Measurements from ENCODE around the gene H2AZ1.

The H2AZ1 gene

GRCh38 chr4:99947190-99947578 lies 2.9 kb downstream of the H2AZ1 start:
- no peak for DNase-seq
- intact Hi-C loops (cut with DNase I), result loop anchor here (2.0 kb wide), 2 partner anchors 52 to 386 kb away; partner anchors contain the start of gene LAMTOR3

DNA sequence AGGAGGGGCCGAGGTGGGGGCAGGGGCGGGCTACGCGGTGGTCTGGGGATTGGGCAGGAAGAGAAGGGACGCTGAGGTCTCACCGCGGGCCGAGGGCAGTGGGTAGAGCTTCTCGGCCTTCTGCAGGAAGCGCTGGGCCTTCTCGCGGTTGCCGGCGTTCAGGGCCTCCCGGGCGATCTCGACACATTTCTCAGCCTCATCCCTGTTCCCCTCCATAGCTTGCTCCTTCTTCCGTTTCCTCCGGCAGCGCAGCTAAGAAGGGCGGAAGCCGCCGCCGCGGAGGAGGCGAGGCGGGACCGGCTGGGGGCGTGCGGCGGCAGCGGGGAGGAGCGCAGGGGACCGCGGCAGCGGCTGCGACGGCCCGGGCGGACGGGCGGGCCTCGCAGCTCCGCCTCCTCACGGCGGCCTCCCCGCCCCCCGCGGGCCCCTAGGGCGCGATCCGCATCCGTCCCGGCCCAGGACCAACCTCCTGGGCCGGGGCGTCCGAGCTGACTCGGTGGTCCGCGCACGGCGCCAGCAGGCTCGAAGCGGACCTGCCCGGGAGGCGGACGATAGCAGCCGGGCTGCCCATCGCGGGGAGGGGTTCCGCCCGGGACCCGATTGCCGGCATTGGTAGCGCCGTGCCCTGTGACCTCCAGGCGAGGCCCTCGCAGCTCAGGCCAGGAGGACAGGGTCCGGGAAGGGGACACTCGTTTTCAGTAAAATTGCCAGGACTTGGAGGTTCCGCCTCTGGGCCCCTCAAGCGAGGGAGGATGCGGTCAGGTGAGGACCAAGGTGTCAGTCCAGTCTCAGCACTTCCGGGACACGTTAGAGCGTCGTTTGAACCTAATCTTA lies 3.5 kb downstream of the H2AZ1 start, which contains the start of gene DNAJB14:
TSS of gene DNAJB14 (minus strand) at position 263 of the 834 bp plus-strand sequence. CDS start at position 216, 47 bp downstream.
- intact Hi-C loops (cut with DNase I), result loop anchor here (2.0 kb wide), 2 partner anchors 52 to 386 kb away; partner anchors contain the start of gene LAMTOR3
- peak; percentile 50 to 95 (median 69) for DNase-seq

- intact Hi-C loops (cut with DNase I), result loop anchor here (2.0 kb wide), 2 partner anchors 51 to 385 kb away; partner anchors contain the start of gene LAMTOR3
- peak in 5 of 10 donors; percentile 12 to 85 (median 36) for DNase-seq
Measured at GRCh38 chr4:99945718-99946355, 4.2 kb downstream of the H2AZ1 start.

DNA sequence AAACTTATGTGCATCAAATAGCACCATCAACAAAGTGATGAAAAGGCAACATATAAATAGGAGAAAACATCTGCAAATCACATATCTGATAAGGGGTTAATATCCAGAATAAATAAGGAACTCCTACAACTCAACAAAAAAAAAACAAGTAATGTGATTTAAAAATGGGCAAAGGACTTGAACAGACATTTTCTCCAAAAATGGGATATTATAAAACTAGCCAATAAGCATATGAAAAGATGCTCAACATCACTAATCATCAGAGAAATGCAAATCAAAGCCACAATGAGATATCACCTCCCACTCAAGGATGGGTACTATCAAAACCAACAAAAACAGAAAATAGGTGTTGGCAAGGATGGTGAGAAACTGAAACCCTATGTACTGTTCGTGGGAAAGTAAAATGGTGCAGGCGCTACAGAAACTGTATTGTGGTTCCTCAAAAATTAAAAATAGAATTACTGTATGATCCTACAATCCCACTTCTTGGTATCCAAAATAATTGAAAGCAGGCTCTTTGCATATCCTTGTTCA lies 6.1 kb downstream of the H2AZ1 start:
- intact Hi-C loops (cut with DNase I), result no loop called here
- no peak for DNase-seq

GRCh38 chr4:99938243-99938753 lies 11.8 kb downstream of the H2AZ1 start:
- intact Hi-C loops (cut with DNase I), result no loop called here
- DNase-seq, result no peak

DNA sequence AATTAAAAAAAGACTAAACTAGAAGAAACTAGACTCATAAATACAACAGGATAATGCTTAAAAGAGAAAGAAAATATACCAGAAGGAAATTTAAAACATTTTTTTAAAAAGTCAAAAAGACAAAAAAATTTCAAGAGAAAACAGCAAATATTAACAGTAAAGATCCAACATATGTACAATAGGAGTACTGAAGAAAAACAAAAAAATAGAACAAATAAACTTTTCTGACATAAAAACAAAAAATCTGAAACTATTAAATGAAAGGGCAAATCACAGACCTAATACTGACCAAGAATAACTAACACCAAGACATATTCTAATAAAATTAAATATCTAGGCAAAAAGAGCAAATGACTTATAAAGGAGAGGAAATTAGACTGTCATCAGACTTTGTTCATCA lies 15.2 kb downstream of the H2AZ1 start:
- intact Hi-C loops (cut with DNase I), result no loop called here
- no peak for DNase-seq

- intact Hi-C loops (cut with DNase I), result no loop called here
- no peak for DNase-seq
Measured at GRCh38 chr4:99927566-99927965, 22.5 kb downstream of the H2AZ1 start.

GRCh38 chr4:99921174-99921573 lies 28.9 kb downstream of the H2AZ1 start:
- no peak for DNase-seq
- intact Hi-C loops (cut with DNase I), result no loop called here

DNA sequence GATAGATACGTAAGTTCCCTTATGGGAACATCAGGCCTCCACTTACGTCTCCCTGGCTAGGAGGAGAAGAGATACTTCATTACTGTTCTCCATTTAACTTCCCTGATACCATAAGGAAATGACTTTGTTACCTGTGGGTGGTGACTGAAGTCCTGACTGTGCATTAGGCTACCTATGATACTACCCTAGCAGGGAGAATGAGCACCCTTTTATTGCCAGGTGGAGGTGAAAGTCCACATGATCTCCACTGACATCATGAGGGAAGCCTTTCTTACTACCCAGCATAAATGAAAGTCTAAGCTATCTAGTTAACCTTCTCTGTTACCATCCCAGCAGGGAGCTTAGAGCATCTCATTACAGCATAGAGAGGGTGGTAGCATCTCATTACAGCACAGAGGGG lies 31.4 kb downstream of the H2AZ1 start:
- intact Hi-C loops (cut with DNase I), result no loop called here
- no peak for DNase-seq

GRCh38 chr4:99917575-99917974 lies 32.5 kb downstream of the H2AZ1 start:
- no peak for DNase-seq
- intact Hi-C loops (cut with DNase I), result no loop called here

- no peak for DNase-seq
- intact Hi-C loops (cut with DNase I), result no loop called here
Measured at GRCh38 chr4:99915449-99915848, 34.6 kb downstream of the H2AZ1 start.

Measured in posterior cingulate gyrus (tissue), 11 donors.